Stimulated activated CD4-positive, alpha-beta T cell treated with anti-CD3 and anti-CD28 coated beads, Interleukin-15, amount 100 ng/mL, for 24 hours (primary cell): ENCODE data around the gene AMZ2.
"Not testable (repeated sequence)": the region's sequence is repeated elsewhere in the genome, so short reads cannot be mapped to it uniquely, and the experiment has no call there.

ENCODE experiments used
- DNase-seq: peaks from one replicate; pipeline ENCODE4 v3.0.0-alpha.2; 2020

The AMZ2 gene

DNA sequence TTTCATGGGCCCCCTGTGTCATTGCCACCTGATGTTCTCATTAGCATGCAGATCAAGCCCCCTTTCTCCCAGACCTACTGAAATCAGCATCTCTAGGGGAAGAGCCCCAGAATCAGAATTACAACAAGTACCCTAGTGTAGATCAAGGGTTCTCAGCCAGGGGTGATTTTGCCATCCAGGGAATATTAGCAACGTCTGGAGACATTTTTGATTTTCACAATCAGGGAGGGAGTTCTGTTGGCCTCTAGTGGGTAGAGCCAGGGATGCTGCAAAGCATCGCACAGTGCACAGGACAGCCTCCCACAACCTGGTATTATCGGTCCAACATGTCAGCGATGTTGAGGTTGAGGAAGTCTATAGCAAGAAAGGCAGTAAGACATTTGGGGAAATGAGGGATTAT, 7.3 kb downstream of the AMZ2 start:
- no peak for DNase-seq

DNA sequence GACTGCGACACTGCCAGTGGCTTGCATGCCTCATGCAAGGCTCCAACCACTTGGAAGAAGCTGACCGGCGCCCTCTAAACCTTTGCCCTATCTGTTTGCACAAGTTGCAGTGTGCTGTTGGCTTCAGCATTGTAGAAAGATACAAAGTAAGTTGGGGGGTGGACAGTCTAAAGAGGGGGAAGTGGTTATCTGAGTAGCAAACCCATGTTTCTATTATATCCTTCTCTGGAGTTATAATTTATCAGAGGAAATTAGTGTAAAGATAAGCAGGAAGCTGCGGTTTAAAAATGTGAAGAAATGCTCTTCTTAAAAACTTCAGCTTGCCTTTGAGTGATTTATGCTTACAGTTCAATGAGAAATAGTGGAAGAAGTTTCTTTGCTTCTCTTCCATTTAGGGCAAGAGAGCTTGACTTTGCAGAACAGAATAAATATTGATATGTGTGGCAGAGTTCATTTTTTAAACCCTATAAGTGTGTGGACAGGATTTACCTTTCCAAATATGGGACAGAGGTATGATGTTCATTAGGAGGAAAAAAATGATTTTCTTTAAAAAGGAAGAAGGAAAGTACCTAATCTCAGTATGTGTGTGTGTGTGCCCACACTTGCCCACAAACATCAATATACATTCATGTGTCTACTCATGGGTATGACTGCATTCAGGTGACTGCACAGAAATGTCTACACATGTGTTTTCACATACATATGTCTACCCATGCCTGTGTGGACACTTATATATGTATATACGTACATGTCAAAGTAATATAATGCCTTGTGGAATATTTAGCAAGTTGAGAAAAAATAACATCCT, 8.1 kb downstream of the AMZ2 start:
- no peak for DNase-seq

DNA sequence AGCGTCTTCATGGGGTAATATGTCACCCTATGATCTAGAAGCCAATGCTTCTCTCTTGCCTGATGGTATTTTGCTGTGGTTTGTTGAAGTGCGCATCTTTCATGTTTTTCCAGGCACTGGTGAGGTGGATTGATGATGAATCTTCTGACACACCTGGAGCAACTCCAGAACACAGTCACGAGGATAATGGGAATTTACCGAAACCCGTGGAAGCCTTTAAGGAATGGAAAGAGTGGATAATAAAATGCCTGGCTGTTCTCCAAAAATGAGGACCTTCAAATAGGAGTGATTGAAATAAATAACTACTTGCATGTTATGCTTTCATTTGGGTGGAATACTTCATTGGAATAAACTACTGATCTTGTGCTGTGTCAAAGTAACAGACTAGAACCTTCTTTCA, 8.9 kb downstream of the AMZ2 start:
- DNase-seq: not testable (repeated sequence)

DNA sequence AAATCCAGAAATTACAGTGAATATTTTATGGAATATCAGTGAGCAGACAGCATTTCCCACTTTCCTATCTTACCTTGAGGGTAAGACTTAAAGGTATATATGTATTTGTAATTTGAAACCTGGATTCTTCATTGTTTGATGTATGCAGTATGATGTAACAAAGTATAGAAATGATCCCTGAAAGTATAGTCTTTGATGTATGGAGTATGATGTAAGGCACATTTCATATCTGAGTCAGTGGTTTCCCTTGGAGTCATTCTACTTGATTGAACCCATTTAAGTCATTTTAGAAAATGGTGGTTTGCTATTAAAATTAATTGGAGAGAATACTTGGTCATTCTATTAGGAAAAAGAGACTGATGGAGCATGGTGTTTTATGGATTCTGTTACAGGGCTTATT, 10.1 kb downstream of the AMZ2 start:
- DNase-seq: no peak

DNA sequence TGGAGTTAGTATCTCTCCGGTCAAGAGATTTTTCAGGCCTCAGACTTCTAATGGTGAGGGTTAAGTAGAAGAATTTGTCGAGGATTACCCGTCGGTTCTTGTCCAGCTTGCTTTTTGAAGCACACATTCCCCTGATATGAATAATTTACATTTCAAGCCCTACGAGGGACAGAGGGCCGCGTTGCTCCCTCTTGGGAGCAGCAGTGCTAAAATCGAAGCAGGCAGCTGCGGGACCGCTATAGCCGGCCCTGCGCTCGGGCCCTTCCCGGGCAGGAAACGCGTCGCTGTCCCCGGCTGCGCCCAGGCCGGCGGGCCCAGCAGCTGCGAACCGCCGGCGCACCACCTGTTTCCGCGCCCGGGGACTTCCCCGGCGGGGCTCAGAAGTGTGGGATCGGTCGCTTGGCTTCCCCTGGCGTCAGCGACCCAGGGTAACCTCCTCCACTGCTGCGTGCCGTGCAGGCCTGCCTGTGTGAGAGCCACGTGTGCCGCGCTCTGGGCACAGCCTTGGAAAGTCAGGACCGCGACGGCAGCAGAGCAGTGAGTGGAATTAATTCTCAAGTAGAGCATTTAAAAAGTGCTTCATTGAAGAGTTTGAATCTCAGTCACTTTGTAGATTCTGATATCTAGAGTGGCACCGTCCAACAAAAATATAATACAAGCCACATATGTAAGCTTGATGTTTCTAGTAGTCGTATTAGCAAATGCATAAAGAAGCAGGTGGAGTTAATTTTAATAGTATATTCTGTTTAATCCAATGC, 11.2 kb downstream of the AMZ2 start:
- peak; percentile 82 for DNase-seq

DNA sequence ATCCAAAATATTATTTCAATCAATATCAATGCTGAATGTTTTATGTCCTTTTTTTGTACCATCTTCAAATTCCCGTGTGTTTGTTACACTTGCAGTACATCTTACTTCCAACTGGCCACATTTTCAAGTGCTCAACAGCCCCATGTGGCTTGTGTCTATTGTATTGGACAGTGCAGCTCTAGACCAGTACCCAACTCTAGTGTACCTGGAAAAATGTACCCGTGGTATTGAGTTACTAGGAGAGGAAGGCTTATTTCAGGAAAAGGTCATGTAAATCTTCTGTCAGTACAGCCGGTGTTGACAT, 11.8 kb downstream of the AMZ2 start:
- DNase-seq: not testable (repeated sequence)

DNA sequence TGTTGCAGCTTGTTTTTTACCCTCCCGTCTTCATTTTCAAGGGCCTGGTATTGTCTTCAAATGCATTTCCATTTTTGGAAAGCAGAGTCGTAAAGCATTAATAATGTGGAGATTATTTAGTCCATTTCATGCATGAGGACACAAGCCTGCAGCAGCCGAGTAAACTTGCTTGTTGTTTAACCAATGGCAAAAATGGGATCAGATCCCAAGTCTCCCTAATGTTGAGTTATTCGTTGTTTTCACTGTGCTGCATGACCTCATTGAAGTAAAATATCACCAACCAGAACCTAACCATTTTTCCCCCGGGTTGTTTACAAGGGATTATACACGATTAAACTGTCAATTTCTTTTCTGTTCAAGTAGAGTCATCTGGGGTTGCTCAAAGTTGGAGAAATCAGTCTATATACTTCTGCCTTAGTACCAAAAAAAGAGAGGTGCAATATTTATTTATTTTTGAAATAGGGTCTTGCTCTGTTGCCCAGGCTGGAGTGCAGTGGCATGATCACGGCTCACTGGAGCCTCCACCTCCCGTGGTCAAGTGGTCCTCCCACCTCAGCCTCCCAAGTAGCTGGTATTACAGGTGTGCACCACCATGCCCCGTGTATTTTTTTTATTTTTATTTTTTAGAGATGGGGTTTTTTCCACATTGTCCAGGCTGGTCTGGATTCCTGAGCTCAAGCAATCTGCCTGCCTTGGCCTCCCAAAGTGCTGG, 12.4 kb downstream of the AMZ2 start:
- no peak for DNase-seq

DNA sequence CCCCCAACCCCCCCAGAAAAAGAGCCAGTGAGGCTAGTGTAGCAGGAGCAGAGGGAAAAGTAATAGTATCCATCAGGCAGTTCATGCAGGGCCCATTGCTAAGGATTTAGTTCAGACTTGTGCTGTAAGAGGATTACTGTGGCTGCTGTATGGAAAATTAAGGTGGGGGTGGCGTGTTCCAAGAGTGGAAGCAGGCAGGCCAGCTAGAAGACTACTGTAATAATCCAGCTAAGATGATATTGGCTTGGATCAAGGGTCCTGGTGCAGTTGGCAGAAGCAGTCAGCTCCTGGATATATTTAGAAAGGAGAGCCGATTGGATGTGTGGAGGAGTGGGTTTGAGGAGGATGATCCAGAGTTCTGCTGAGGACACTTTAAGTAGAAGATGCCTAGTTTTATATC, 14.6 kb downstream of the AMZ2 start:
- DNase-seq: not testable (repeated sequence)

DNA sequence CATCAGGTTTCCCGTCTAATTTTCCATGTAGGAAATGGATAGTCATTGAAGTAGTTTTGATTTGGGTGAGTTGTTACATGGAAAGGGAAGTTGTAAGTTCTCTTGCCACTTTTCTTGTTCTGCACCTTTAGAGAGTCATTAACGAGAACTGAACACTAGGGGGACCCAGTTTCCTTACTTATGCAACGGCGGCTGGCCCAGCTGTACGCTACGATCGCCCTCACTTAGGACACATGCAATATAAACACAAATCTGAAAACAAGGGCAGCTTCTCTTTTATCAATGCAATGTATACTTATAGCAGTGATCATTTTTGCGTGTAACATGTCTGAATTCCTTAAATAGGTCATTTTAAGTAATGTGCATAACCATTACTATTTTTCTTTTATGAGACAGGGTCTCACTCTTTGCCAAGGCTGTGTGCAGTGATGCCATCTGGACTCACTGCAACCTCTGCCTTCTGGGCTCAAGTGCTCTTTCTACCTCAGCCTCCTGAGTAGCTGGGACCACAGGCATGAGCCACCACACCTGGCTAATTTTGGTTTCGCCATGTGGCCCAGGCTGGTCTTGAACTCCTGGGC, 15.3 kb downstream of the AMZ2 start:
- DNase-seq: not testable (repeated sequence)

DNA sequence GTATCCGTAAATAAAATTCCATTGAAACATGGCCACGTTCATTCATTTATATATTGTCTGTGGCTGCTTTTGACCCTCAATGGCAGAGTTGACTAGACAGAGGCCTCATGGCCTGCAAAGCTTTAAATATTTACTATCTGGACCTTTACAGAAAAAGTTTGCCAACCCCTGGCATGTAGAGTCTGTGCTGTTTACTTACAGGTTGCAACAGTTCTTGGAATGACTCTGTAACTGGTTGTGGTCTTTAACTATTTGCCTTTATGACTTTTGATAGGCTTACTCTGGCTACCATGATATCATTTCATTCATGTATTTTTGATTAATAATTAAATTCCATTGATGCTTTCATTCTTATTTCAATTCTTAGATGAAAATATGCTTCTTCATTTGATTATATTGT, 18.0 kb downstream of the AMZ2 start:
- DNase-seq: not testable (repeated sequence)

DNA sequence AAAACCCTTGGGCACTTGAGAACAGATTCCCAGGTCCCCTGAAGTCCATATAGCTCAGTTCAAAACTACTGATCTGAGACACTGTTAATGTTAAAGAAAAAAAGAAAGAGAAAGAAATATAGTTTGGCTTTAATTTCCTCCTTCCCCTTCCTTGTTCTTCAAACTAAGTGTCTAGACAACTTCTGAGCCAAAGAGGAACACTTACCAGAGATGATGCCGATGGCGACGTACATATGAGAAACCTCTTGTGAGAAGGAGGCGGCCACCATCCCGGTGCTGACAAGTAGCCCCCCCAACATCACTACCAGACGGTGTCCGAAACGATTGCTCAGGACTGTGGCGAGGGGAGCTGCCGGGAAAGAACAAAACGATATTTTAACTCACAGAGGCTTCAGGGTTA, 25.9 kb downstream of the AMZ2 start:
- no peak for DNase-seq

DNA sequence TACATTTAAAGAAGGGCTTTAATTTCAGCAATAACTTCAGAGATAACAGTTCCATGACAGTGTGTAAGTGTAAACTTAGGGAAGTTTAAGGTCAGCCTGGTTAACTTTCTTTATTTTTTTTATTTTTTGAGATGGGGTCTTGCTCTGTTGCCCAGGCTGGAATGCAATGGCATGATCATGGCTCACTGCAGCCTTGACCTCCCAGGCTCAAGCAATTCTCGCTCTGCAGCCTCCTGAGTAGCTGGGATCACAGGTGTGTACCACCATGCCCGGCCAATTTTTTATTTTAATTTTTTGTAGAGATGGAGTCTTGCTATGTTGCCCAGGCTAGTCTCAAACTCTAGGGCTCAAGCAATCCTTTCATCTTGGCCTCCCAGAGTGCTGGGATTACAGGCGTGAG, 28.5 kb downstream of the AMZ2 start:
- DNase-seq: not testable (repeated sequence)

DNA sequence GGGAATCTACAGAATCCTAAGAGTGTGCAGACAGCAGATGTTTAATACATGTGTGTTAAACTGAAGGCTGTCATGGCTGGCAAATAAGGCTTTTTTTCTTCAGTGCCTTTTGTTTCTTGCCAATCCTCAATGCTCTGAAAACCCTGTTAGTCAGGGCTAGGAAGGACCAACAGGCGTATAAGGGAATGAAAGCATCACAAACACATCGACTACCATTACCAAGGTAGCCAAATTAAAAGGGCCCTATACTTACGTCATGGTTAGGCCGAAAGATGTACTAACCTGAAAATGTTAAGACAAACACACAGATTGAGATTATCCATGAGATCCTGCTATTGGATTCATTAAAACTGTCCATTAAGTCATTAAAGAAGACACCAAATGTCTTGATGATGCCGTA, 30.0 kb downstream of the AMZ2 start:
- DNase-seq: no peak

DNA sequence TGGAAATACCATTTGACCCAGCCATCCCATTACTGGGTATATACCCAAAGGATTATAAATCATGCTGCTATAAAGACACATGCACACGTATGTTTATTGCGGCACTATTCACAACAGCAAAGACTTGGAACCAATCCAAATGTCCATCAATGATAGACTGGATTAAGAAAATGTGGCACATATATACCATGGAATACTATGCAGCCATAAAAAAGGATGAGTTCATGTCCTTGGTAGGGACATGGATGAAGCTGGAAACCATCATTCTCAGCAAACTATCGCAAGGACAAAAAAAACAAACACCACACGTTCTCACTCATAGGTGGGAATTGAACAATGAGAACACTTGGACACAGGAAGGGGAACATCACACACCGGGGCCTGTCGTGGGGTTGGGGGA, 34.1 kb downstream of the AMZ2 start:
- not testable (repeated sequence) for DNase-seq

DNA sequence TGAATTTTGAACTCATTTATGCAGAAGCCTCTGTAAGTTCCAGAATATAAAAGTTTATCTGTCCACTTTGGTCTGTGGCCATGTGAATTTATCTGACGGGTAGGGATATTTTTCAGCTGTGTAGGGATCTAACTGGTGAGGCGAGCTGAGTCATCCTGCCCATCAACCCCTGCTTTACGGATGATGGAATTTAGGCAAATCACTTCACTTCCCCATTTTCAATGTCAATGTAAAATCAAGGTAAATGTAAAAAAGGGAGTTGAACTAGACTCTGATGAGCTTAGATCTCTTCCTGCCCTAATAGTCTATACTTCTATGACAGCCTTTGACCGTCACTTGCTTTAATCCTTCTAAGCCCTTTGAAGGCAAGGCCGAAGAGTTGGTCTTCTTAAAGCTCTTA, 40.5 kb downstream of the AMZ2 start:
- no peak for DNase-seq

DNA sequence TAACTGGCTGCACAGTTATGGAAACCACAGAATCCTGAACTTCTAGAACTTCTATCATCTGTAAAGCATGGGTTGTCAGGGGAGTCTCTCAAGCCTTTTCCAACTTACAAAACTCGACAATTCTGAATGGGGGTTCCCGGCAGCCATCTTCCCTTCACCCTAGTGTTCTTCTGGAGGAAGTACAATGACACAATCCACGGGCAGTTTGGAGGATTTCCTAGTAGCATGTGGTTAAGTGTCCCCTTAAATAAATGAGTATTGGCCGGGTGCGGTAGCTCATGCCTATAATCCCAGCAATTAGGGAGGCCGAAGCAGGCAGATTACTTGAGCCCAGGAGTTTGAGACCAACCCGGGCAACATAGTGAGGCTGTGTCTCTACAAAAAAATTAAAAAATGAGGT, 41.0 kb downstream of the AMZ2 start:
- DNase-seq: peak; percentile 33

DNA sequence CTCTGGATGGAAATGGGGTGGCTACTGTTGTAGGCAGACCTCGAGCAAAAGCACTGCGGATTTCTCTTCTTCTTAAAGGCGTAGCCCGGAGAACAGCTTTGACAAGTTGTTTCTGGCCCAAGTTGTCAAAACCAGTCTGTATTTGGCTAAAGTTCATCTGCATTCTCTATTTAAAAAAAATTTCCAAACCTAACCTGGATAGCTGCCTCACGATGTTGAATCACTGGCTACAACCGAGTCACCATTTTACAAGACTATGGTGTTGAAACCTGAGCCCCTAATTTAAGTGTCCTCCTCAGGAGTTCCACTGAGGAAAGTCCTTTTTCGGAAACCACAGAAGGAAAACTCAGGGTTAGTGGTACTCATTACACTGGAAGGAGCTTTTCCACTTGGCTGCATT, 41.6 kb downstream of the AMZ2 start:
- DNase-seq: no peak

DNA sequence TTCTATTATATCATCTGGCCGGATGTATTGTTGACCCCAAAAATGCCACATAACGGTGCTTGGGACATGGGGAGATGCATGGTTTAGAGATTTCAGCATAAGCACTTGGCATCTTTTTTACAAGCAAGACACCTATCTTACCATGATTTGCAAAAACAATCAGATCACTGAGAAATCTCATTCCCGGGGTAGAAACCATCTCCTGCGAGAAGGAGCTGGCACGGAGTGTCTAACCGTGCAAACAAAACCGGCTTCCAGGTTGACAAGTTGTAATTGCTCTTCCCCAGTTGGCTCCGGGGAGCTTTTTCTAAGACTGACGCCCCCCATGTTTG, 42.1 kb downstream of the AMZ2 start:
- DNase-seq: peak; percentile 14

DNA sequence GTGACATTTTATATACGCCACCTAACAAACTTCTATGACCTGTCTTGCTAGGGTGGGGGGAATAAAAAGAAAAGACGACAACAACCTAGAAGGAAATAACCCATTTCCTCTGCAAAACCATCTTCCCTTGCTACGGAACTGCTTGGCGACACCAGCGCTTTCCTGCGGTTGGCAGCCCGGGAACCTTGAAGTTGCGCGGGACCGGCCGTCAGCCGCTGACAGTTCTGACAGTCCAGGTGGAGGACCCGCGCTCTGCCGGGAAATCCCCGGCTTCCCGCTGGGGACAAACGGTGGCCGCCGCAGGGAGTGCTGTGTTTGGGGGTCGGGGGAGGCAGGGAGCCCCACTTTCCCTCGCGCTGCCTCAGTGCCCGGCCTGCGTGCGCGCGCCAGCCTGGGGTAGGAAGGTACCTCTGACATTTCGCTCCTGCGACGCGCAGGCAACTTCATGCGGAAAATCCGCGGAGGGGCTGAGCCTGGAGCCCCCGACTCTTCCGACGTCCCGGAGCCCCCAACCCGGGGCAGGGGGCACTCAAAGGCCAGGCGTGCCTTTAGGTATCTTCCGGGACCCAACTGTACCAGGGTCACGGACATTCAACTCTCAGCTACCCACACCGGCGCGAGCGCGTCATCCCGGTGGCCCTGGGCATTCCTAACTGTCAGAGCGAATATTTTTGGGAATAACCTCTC, 42.6 kb downstream of the AMZ2 start:
- peak; percentile 68 for DNase-seq

DNA sequence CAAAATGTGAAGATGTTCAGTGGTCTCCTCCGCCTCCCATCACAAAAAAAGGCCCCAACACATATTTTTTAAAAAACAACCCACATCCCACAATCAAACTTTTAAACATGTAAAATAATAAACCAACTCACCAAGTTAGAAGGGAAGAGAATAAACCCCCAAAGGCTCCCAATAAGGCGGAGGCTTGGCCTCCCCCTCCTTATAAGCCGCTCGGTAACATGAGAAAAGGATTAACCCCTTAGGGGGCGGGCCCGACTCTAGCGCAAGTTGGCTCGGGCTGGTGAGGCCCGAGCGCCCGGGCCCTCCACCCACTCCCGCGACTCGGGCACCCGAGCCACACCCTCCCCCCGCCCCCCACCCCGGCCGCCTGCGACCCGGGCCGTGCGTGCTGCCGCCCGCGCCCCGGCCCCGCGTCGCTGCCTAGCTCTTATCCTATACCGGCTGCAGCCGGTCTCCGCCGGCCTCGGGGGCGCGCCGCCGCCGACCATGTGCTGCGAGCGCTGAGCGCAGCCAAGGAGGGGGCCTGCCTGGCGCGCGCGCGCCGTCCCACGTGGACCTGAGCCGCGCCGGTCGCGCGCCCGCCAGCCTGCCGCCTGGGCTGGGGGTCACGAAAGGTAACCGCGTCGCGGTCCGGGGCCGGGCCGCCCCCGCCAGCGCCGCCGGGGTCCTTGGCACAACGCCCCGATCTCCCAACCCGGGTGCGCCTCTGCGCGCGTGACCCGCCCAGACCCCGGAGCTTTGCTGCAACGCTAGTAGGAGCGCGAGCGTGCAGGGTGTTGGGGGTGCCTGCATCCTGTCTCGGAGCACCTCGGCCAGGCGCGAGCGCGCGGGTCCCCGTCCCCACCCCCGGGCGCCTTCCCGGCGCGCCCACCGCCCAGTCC, 43.4 kb downstream of the AMZ2 start, which contains the start of the genes ARSG and SLC16A6:
Gene ARSG, plus strand, starts transcription at position 541 of the 881 bp plus-strand sequence. CDS start 15,999 bp downstream, outside the sequence.
Gene SLC16A6, minus strand, starts transcription at position 173 of the 881 bp plus-strand sequence. CDS start 12,807 bp downstream, outside the sequence.
- DNase-seq: peak; percentile 86

DNA sequence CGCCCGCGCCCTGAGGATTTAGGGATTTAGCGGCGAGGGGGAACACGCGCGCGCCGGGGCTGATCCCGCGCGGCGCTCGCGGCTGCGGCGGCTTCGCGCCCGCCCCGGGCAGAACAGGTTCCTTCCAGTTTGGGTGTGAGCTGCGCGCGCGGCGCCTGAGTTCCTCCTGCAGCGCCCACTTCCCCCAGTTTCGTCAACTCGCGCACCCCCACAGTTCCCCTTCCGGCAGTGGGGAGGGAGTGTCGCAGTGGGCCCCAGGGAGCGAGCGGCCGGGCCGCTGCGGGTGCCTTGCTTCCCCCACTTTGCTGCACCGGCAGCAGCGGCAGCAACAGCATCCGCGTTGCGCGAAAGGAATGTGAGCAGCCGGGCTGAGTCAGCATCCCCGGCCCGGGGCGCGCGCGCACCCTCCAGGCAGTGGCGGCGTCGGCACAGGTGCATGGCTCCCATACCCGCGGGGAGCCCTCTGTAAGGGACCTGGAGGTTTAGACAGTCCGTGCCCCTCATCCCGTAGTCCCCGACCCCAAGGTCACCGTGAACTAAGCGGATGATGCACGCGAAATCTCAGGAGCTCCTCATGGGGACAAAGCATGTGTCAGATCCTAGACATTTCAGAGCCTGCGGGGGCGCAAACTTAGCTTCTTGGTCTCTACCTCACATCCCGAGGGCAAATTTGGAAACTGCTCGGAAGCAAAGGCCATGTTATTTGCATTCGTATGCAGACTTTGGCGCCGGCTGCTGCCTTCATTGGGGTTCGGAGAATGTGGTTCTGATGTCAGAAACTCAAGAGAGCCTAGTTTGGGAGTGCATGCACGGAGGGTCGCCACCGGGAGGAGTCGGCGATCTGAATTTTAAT, 44.2 kb downstream of the AMZ2 start:
- peak; percentile 90 for DNase-seq
